IMR-90 (cell line): ENCODE measurements around the gene DRD3. TPM values are rescaled to one million over a fixed set of nuclear protein-coding genes. Genes with fewer than 3 reads are reported as not detected.

ENCODE experiments used
- ATAC-seq: fragments of 200-7000 bp; cut with Tn5 transposase; 2 replicates; pipeline ENCODE4 v1.9.1; 2020; ENCODE audit warnings: low read depth, mild to moderate bottlenecking, moderate library complexity
- BruUV-seq: library from RNA; stranded (reverse); fragments of 400-500 nt; replicated peaks from 2 replicates; lab custom pipeline; 2021; lab: Mats Ljungman, UMichigan
- CTCF ChIA-PET: fragments of 300-600 bp; formaldehyde crosslinking; extraction: SDS; loops from one replicate; lab custom pipeline; 2021; ENCODE audit warnings: antibody characterized with exemption; lab: Yijun Ruan, JAX
- POLR2A ChIA-PET: fragments of 300-600 bp; sonication (Branson Sonifier 250); formaldehyde crosslinking; loops from one replicate; lab custom pipeline; 2022; ENCODE audit warnings: antibody characterized with exemption; ENCODE audit not compliant: unreplicated experiment; lab: Charles Lee
- DNase-seq: peaks from one replicate; pipeline ENCODE4 v3.0.0; 2013
- H2AFZ ChIP-seq: replicated peaks from 2 replicates; pipeline ENCODE3; 2013; ENCODE audit warnings: low read length, mild to moderate bottlenecking; ENCODE audit not compliant: poor library complexity
- H2AK5ac ChIP-seq: 2 replicates; pipeline ENCODE4 v1.6.1; 2013; ENCODE audit warnings: low read depth, low read length, inconsistent platforms
- H2AK9ac ChIP-seq: replicated peaks from 2 replicates; pipeline ENCODE3; 2013; ENCODE audit warnings: mild to moderate bottlenecking, low read depth, low read length, moderate library complexity; ENCODE audit not compliant: poor library complexity
- H2BK120ac ChIP-seq: 2 replicates; pipeline ENCODE4 v1.6.1; 2013; ENCODE audit warnings: low read depth, low read length, inconsistent platforms
- H2BK15ac ChIP-seq: 3 replicates; pipeline ENCODE4 v1.6.1; 2013; ENCODE audit warnings: low read depth, low read length, inconsistent platforms
- H2BK20ac ChIP-seq: 2 replicates; pipeline ENCODE4 v1.6.1; 2013; ENCODE audit warnings: low read depth, mild to moderate bottlenecking, inconsistent platforms, low read length, moderate library complexity
- H2BK5ac ChIP-seq: 2 replicates; pipeline ENCODE4 v1.6.1; 2013; ENCODE audit warnings: mild to moderate bottlenecking, low read depth, low read length, inconsistent platforms; ENCODE audit not compliant: poor library complexity, severe bottlenecking
- H3K14ac ChIP-seq: replicated peaks from 2 replicates; pipeline ENCODE4 v1.6.1; 2013; ENCODE audit warnings: low read depth, low read length, inconsistent platforms
- H3K18ac ChIP-seq: 2 replicates; pipeline ENCODE4 v1.6.1; 2013; ENCODE audit warnings: low read depth, low read length, control low read depth
- H3K23ac ChIP-seq: 2 replicates; pipeline ENCODE4 v1.6.1; 2013; ENCODE audit warnings: low read depth, low read length, inconsistent platforms
- H3K27ac ChIP-seq: 2 replicates; pipeline ENCODE4 v1.5.1; 2013; ENCODE audit warnings: mild to moderate bottlenecking, control low read depth, low read length; ENCODE audit not compliant: insufficient read depth
- H3K27me3 ChIP-seq: 2 replicates; pipeline ENCODE4 v1.6.1; 2013; ENCODE audit warnings: low read length; ENCODE audit not compliant: control insufficient read depth, insufficient read depth
- H3K36me3 ChIP-seq: 2 replicates; pipeline ENCODE4 v1.6.1; 2013; ENCODE audit warnings: low read length, mixed read lengths; ENCODE audit not compliant: control insufficient read depth, insufficient read depth
- H3K4ac ChIP-seq: 2 replicates; pipeline ENCODE4 v1.6.1; 2013; ENCODE audit warnings: low read depth, low read length, inconsistent platforms
- H3K4me1 ChIP-seq: 2 replicates; pipeline ENCODE4 v1.6.1; 2013; ENCODE audit warnings: low read length, mixed read lengths; ENCODE audit not compliant: control insufficient read depth, insufficient read depth
- H3K4me2 ChIP-seq: 2 replicates; pipeline ENCODE4 v1.6.1; 2013; ENCODE audit warnings: low read depth, mild to moderate bottlenecking, control low read depth, low read length, moderate library complexity
- H3K4me3 ChIP-seq: 2 replicates; pipeline ENCODE4 v1.5.1; 2013; ENCODE audit warnings: low read depth, mild to moderate bottlenecking, control low read depth, low read length, moderate library complexity; ENCODE audit not compliant: insufficient read depth
- H3K56ac ChIP-seq: 2 replicates; pipeline ENCODE4 v1.6.1; 2013; ENCODE audit warnings: low read length, inconsistent platforms; ENCODE audit not compliant: insufficient read depth; ENCODE audit errors: extremely low read depth
- H3K79me1 ChIP-seq, 2 experiments: 2 replicates each; pipeline ENCODE4 v1.6.1; 2013; ENCODE audit warnings: low read length in 2 of 2, inconsistent platforms in 1 of 2, low read depth in 1 of 2
- H3K9ac ChIP-seq: 2 replicates; pipeline ENCODE4 v1.6.1; 2013; ENCODE audit warnings: low read depth, low read length, control low read depth
- H3K9me1 ChIP-seq: 2 replicates; pipeline ENCODE4 v1.6.1; 2013; ENCODE audit warnings: low read length, inconsistent platforms; ENCODE audit not compliant: insufficient read depth
- H3K9me3 ChIP-seq: 2 replicates; pipeline ENCODE4 v1.6.1; 2013; ENCODE audit warnings: low read length; ENCODE audit not compliant: control insufficient read depth, insufficient read depth
- H4K20me1 ChIP-seq: 2 replicates; pipeline ENCODE4 v1.6.1; 2013; ENCODE audit warnings: low read length, inconsistent platforms; ENCODE audit not compliant: insufficient read depth
- H4K5ac ChIP-seq: 2 replicates; pipeline ENCODE4 v1.6.1; 2013; ENCODE audit warnings: mild to moderate bottlenecking, low read depth, low read length, control low read depth
- H4K8ac ChIP-seq, 2 experiments: 2 replicates each; pipeline ENCODE4 v1.6.1; 2013; ENCODE audit warnings: low read depth in 2 of 2, low read length in 2 of 2, control low read depth in 1 of 2, inconsistent platforms in 1 of 2
- H4K91ac ChIP-seq: 2 replicates; pipeline ENCODE4 v1.6.1; 2013; ENCODE audit warnings: low read depth, low read length, inconsistent platforms; ENCODE audit not compliant: insufficient read depth
- BHLHE40 ChIP-seq: fragments of 150-350 bp; IDR thresholded peaks from 2 replicates; pipeline ENCODE4 v1.6.1; 2016; ENCODE audit warnings: mild to moderate bottlenecking, low read depth, low read length
- CEBPB ChIP-seq: IDR thresholded peaks from 2 replicates; pipeline ENCODE4 v1.6.1; 2012; ENCODE audit warnings: low read depth, low read length, improper control_type of control experiment
- CHD1 ChIP-seq: IDR thresholded peaks from 2 replicates; pipeline ENCODE4 v1.6.1; 2012; ENCODE audit warnings: low read depth, low read length, improper control_type of control experiment
- FOS ChIP-seq: fragments of 150-350 bp; IDR thresholded peaks from 2 replicates; pipeline ENCODE4 v1.6.1; 2016; ENCODE audit warnings: low read depth, low read length
- MAFK ChIP-seq: IDR thresholded peaks from 2 replicates; pipeline ENCODE4 v1.6.1; 2012; ENCODE audit warnings: low read depth, low read length, improper control_type of control experiment
- MAZ ChIP-seq: IDR thresholded peaks from 2 replicates; pipeline ENCODE4 v1.6.1; 2012; ENCODE audit warnings: low read depth, mild to moderate bottlenecking, low read length, improper control_type of control experiment, moderate library complexity, borderline replicate concordance
- MXI1 ChIP-seq: IDR thresholded peaks from 2 replicates; pipeline ENCODE4 v1.6.1; 2012; ENCODE audit warnings: low read depth, mild to moderate bottlenecking, low read length, moderate library complexity, borderline replicate concordance
- NFE2L2 ChIP-seq: fragments of 150-350 bp; IDR thresholded peaks from 2 replicates; pipeline ENCODE4 v1.6.1; 2016; ENCODE audit warnings: low read depth, mild to moderate bottlenecking, low read length
- POLR2A ChIP-seq: IDR thresholded peaks from 2 replicates; pipeline ENCODE4 v1.6.1; 2012; ENCODE audit warnings: mild to moderate bottlenecking, low read depth, low read length
- RAD21 ChIP-seq: IDR thresholded peaks from 2 replicates; pipeline ENCODE4 v1.6.1; 2012; ENCODE audit warnings: low read length, improper control_type of control experiment
- RCOR1 ChIP-seq: IDR thresholded peaks from 2 replicates; pipeline ENCODE4 v1.6.1; 2012; ENCODE audit warnings: mild to moderate bottlenecking, low read length, improper control_type of control experiment; ENCODE audit not compliant: insufficient replicate concordance
- RFX5 ChIP-seq: IDR thresholded peaks from 2 replicates; pipeline ENCODE4 v1.8.0; 2012; ENCODE audit warnings: low read depth, mild to moderate bottlenecking, low read length, moderate library complexity
- SMC3 ChIP-seq: fragments of 150-350 bp; IDR thresholded peaks from 2 replicates; pipeline ENCODE4 v1.6.1; 2016; ENCODE audit warnings: low read depth, mild to moderate bottlenecking, antibody characterized with exemption, low read length, moderate library complexity
- WGBS, 2 experiments: methylation state at CpG; one replicate each; pipeline versions ENCODE4 v1.1.5 to v1.1.7; 2013; ENCODE audit warnings: missing lambda C conversion rate in 2 of 2; ENCODE audit not compliant: insufficient read length in 1 of 2; ENCODE audit errors: extremely low coverage in 2 of 2; 5-methylcytosine and 5-hydroxymethylcytosine counted together
- dilution Hi-C: fragments of 300-500 bp; cut with HindIII; formaldehyde crosslinking; loops from one replicate; pipeline ENCODE4 v1.14.3; 2018; ENCODE audit warnings: low sequenced_read_pairs; ENCODE audit not compliant: unreplicated experiment
- in situ Hi-C: fragments of 300-500 bp; cut with MboI; formaldehyde crosslinking; loops from 3 replicates; pipeline ENCODE4 v1.14.3; 2019; ENCODE audit warnings: low sequenced_read_pairs, inconsistent platforms, mixed read lengths
- intact Hi-C: fragments of 100-400 bp; cut with micrococcal nuclease; formaldehyde crosslinking; loops from 2 replicates; pipeline ENCODE4 v1.10.0; 2022
- polyA plus RNA-seq, 3 experiments: library from polyadenylated mRNA; depleted of rRNA; stranded (reverse); fragments of >200 nt; gene quantifications; 2 replicates each; pipeline ENCODE4 v1.2.3, GENCODE V29; 2012; ENCODE audit warnings: low replicate concordance in 1 of 3
- total RNA-seq: library from RNA; depleted of rRNA; stranded (reverse); fragments of >200 nt; gene quantifications from 2 replicates; pipeline ENCODE4 v1.2.3, GENCODE V29; 2012
- TF ChIP-seq, protein P1 (sequence below): conservative IDR thresholded peaks from 2 replicates; pipeline ENCODE4 v1.5.1; 2012; ENCODE audit warnings: mild to moderate bottlenecking, low read depth, low read length, improper control_type of control experiment
- TF ChIP-seq, protein P2 (sequence below): fragments of 150-350 bp; IDR thresholded peaks from 2 replicates; pipeline ENCODE4 v1.6.1; 2016; ENCODE audit warnings: low read depth, mild to moderate bottlenecking, low read length, moderate library complexity, borderline replicate concordance
- TF ChIP-seq, protein P3 (sequence below): fragments of 150-350 bp; IDR thresholded peaks from 2 replicates; pipeline ENCODE4 v1.6.1; 2017; ENCODE audit warnings: mild to moderate bottlenecking, antibody characterized with exemption, low read length, low read depth

DRD3 gene
- total and polyA plus RNA-seq, 2 of the 4 experiments (the other 2 are of a cell fraction): not detected

DNA sequence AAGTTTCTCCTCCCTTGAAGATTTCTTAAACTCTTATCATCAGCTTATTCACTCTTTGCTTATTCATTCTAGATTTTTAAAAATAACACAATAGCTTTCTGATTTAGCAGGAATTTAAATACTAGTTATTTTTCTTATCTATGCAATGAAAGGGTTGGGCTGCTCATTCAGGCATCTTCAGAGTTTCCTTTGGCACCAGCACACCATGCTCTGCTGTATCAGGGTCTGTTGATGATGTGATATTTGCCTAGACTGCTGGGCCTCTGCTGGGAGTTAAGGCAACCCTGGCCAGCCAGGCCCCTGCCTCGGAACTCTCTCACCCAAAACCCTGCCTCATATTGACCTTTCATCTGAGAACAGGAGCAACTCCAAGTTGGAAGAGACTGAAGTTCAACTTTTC, 35.0 kb downstream of the DRD3 start:
- no peak overlapping the region for H3K4me2 ChIP-seq
- BruUV-seq: no TSS peak
- TF ChIP-seq NFE2L2: no peak
- TF ChIP-seq, protein P1, sequence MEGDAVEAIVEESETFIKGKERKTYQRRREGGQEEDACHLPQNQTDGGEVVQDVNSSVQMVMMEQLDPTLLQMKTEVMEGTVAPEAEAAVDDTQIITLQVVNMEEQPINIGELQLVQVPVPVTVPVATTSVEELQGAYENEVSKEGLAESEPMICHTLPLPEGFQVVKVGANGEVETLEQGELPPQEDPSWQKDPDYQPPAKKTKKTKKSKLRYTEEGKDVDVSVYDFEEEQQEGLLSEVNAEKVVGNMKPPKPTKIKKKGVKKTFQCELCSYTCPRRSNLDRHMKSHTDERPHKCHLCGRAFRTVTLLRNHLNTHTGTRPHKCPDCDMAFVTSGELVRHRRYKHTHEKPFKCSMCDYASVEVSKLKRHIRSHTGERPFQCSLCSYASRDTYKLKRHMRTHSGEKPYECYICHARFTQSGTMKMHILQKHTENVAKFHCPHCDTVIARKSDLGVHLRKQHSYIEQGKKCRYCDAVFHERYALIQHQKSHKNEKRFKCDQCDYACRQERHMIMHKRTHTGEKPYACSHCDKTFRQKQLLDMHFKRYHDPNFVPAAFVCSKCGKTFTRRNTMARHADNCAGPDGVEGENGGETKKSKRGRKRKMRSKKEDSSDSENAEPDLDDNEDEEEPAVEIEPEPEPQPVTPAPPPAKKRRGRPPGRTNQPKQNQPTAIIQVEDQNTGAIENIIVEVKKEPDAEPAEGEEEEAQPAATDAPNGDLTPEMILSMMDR: no peak
- no peak for TF ChIP-seq BHLHE40
- no peak for TF ChIP-seq FOS
- TF ChIP-seq POLR2A: no peak
- TF ChIP-seq MAZ: no peak
- TF ChIP-seq, protein P2, sequence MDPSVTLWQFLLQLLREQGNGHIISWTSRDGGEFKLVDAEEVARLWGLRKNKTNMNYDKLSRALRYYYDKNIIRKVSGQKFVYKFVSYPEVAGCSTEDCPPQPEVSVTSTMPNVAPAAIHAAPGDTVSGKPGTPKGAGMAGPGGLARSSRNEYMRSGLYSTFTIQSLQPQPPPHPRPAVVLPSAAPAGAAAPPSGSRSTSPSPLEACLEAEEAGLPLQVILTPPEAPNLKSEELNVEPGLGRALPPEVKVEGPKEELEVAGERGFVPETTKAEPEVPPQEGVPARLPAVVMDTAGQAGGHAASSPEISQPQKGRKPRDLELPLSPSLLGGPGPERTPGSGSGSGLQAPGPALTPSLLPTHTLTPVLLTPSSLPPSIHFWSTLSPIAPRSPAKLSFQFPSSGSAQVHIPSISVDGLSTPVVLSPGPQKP: no peak
- no peak for TF ChIP-seq SMC3
- TF ChIP-seq RCOR1: no peak
- no peak for TF ChIP-seq RFX5
- no peak for TF ChIP-seq CEBPB
- no peak for TF ChIP-seq MXI1
- TF ChIP-seq CHD1: no peak
- TF ChIP-seq RAD21: no peak
- TF ChIP-seq, protein P3, sequence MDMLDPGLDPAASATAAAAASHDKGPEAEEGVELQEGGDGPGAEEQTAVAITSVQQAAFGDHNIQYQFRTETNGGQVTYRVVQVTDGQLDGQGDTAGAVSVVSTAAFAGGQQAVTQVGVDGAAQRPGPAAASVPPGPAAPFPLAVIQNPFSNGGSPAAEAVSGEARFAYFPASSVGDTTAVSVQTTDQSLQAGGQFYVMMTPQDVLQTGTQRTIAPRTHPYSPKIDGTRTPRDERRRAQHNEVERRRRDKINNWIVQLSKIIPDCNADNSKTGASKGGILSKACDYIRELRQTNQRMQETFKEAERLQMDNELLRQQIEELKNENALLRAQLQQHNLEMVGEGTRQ: no peak
- no peak for TF ChIP-seq MAFK
- H3K27me3 ChIP-seq: peaks cover 5% of the 10 kb centered on the region; the same call in 1 of the 2 replicates
- peaks cover 2% of the 10 kb centered on the region; the same call in 1 of the 2 replicates for H3K4me1 ChIP-seq
- H3K9ac ChIP-seq: no peak overlapping the region
- ATAC-seq (no peak; the same call in 1 of the 2 replicates), DNase-seq (no peak)
- no peak overlapping the region for H3K4ac ChIP-seq
- no peak overlapping the region for H2AK9ac ChIP-seq
- ChIA-PET POLR2A (no interaction called here), CTCF (interaction anchor here (1.0 kb wide), 1 partner anchor 11 kb away, joined by 3 read pairs; no protein-coding TSS in a partner anchor)
- no peaks in the 10 kb centered on the region for H3K79me1 ChIP-seq
- H2AFZ ChIP-seq: no peak overlapping the region
- H2BK20ac ChIP-seq: no peak overlapping the region
- dilution Hi-C loops: no loop called here
- no peak overlapping the region for H3K14ac ChIP-seq
- H3K23ac ChIP-seq: no peak overlapping the region
- intact Hi-C loops: no loop called here
- no peaks in the 10 kb centered on the region for H3K9me3 ChIP-seq
- no peak overlapping the region for H2BK5ac ChIP-seq
- H3K9me1 ChIP-seq: peaks cover 3% of the 10 kb centered on the region; the same call in 1 of the 2 replicates
- H2AK5ac ChIP-seq: no peak overlapping the region
- no peak overlapping the region for H3K4me3 ChIP-seq
- H3K56ac ChIP-seq: no peak overlapping the region
- H2BK15ac ChIP-seq: no peak overlapping the region
- H3K18ac ChIP-seq: no peak overlapping the region
- no peak overlapping the region for H4K5ac ChIP-seq
- no peaks in the 10 kb centered on the region for H4K20me1 ChIP-seq
- no peak overlapping the region for H4K8ac ChIP-seq
- in situ Hi-C loops: no loop called here
- H2BK120ac ChIP-seq: no peak overlapping the region
- H3K27ac ChIP-seq: no peak overlapping the region
- H4K91ac ChIP-seq: no peak overlapping the region
- no peaks in the 10 kb centered on the region for H3K36me3 ChIP-seq
- WGBS, 2 experiments: no CpG with 5 or more reads among the region's 1 CpG
